IMR-90 (cell line): ENCODE data around the gene DYNC1H1. TPM values are rescaled to one million over a fixed set of nuclear protein-coding genes. Genes with fewer than 3 reads are reported as not detected.

Experiments used
- ATAC-seq: fragments of 200-7000 bp; cut with Tn5 transposase; 2 replicates; pipeline ENCODE4 v1.9.1; 2020; ENCODE audit warnings: low read depth, mild to moderate bottlenecking, moderate library complexity
- BruUV-seq: library from RNA; stranded (reverse); fragments of 400-500 nt; replicated peaks from 2 replicates; lab custom pipeline; 2021; lab: Mats Ljungman, UMichigan
- CTCF ChIA-PET: fragments of 300-600 bp; formaldehyde crosslinking; extraction: SDS; loops from one replicate; lab custom pipeline; 2021; ENCODE audit warnings: antibody characterized with exemption; lab: Yijun Ruan, JAX
- POLR2A ChIA-PET: fragments of 300-600 bp; sonication (Branson Sonifier 250); formaldehyde crosslinking; loops from one replicate; lab custom pipeline; 2022; ENCODE audit warnings: antibody characterized with exemption; ENCODE audit not compliant: unreplicated experiment; lab: Charles Lee
- DNase-seq: peaks from one replicate; pipeline ENCODE4 v3.0.0; 2013
- H2AFZ ChIP-seq: replicated peaks from 2 replicates; pipeline ENCODE3; 2013; ENCODE audit warnings: low read length, mild to moderate bottlenecking; ENCODE audit not compliant: poor library complexity
- H2AK5ac ChIP-seq: 2 replicates; pipeline ENCODE4 v1.6.1; 2013; ENCODE audit warnings: low read depth, low read length, inconsistent platforms
- H2AK9ac ChIP-seq: replicated peaks from 2 replicates; pipeline ENCODE3; 2013; ENCODE audit warnings: mild to moderate bottlenecking, low read depth, low read length, moderate library complexity; ENCODE audit not compliant: poor library complexity
- H2BK120ac ChIP-seq: 2 replicates; pipeline ENCODE4 v1.6.1; 2013; ENCODE audit warnings: low read depth, low read length, inconsistent platforms
- H2BK15ac ChIP-seq: 3 replicates; pipeline ENCODE4 v1.6.1; 2013; ENCODE audit warnings: low read depth, low read length, inconsistent platforms
- H2BK20ac ChIP-seq: 2 replicates; pipeline ENCODE4 v1.6.1; 2013; ENCODE audit warnings: low read depth, mild to moderate bottlenecking, inconsistent platforms, low read length, moderate library complexity
- H2BK5ac ChIP-seq: 2 replicates; pipeline ENCODE4 v1.6.1; 2013; ENCODE audit warnings: mild to moderate bottlenecking, low read depth, low read length, inconsistent platforms; ENCODE audit not compliant: poor library complexity, severe bottlenecking
- H3K14ac ChIP-seq: replicated peaks from 2 replicates; pipeline ENCODE4 v1.6.1; 2013; ENCODE audit warnings: low read depth, low read length, inconsistent platforms
- H3K18ac ChIP-seq: 2 replicates; pipeline ENCODE4 v1.6.1; 2013; ENCODE audit warnings: low read depth, low read length, control low read depth
- H3K23ac ChIP-seq: 2 replicates; pipeline ENCODE4 v1.6.1; 2013; ENCODE audit warnings: low read depth, low read length, inconsistent platforms
- H3K27ac ChIP-seq: 2 replicates; pipeline ENCODE4 v1.5.1; 2013; ENCODE audit warnings: mild to moderate bottlenecking, control low read depth, low read length; ENCODE audit not compliant: insufficient read depth
- H3K27me3 ChIP-seq: 2 replicates; pipeline ENCODE4 v1.6.1; 2013; ENCODE audit warnings: low read length; ENCODE audit not compliant: control insufficient read depth, insufficient read depth
- H3K36me3 ChIP-seq: 2 replicates; pipeline ENCODE4 v1.6.1; 2013; ENCODE audit warnings: low read length, mixed read lengths; ENCODE audit not compliant: control insufficient read depth, insufficient read depth
- H3K4ac ChIP-seq: 2 replicates; pipeline ENCODE4 v1.6.1; 2013; ENCODE audit warnings: low read depth, low read length, inconsistent platforms
- H3K4me1 ChIP-seq: 2 replicates; pipeline ENCODE4 v1.6.1; 2013; ENCODE audit warnings: low read length, mixed read lengths; ENCODE audit not compliant: control insufficient read depth, insufficient read depth
- H3K4me2 ChIP-seq: 2 replicates; pipeline ENCODE4 v1.6.1; 2013; ENCODE audit warnings: low read depth, mild to moderate bottlenecking, control low read depth, low read length, moderate library complexity
- H3K4me3 ChIP-seq: 2 replicates; pipeline ENCODE4 v1.5.1; 2013; ENCODE audit warnings: low read depth, mild to moderate bottlenecking, control low read depth, low read length, moderate library complexity; ENCODE audit not compliant: insufficient read depth
- H3K56ac ChIP-seq: 2 replicates; pipeline ENCODE4 v1.6.1; 2013; ENCODE audit warnings: low read length, inconsistent platforms; ENCODE audit not compliant: insufficient read depth; ENCODE audit errors: extremely low read depth
- H3K79me1 ChIP-seq, 2 experiments: 2 replicates each; pipeline ENCODE4 v1.6.1; 2013; ENCODE audit warnings: low read length in 2 of 2, inconsistent platforms in 1 of 2, low read depth in 1 of 2
- H3K9ac ChIP-seq: 2 replicates; pipeline ENCODE4 v1.6.1; 2013; ENCODE audit warnings: low read depth, low read length, control low read depth
- H3K9me1 ChIP-seq: 2 replicates; pipeline ENCODE4 v1.6.1; 2013; ENCODE audit warnings: low read length, inconsistent platforms; ENCODE audit not compliant: insufficient read depth
- H3K9me3 ChIP-seq: 2 replicates; pipeline ENCODE4 v1.6.1; 2013; ENCODE audit warnings: low read length; ENCODE audit not compliant: control insufficient read depth, insufficient read depth
- H4K20me1 ChIP-seq: 2 replicates; pipeline ENCODE4 v1.6.1; 2013; ENCODE audit warnings: low read length, inconsistent platforms; ENCODE audit not compliant: insufficient read depth
- H4K5ac ChIP-seq: 2 replicates; pipeline ENCODE4 v1.6.1; 2013; ENCODE audit warnings: mild to moderate bottlenecking, low read depth, low read length, control low read depth
- H4K8ac ChIP-seq, 2 experiments: 2 replicates each; pipeline ENCODE4 v1.6.1; 2013; ENCODE audit warnings: low read depth in 2 of 2, low read length in 2 of 2, control low read depth in 1 of 2, inconsistent platforms in 1 of 2
- H4K91ac ChIP-seq: 2 replicates; pipeline ENCODE4 v1.6.1; 2013; ENCODE audit warnings: low read depth, low read length, inconsistent platforms; ENCODE audit not compliant: insufficient read depth
- CEBPB ChIP-seq: IDR thresholded peaks from 2 replicates; pipeline ENCODE4 v1.6.1; 2012; ENCODE audit warnings: low read depth, low read length, improper control_type of control experiment
- FOS ChIP-seq: fragments of 150-350 bp; IDR thresholded peaks from 2 replicates; pipeline ENCODE4 v1.6.1; 2016; ENCODE audit warnings: low read depth, low read length
- MAZ ChIP-seq: IDR thresholded peaks from 2 replicates; pipeline ENCODE4 v1.6.1; 2012; ENCODE audit warnings: low read depth, mild to moderate bottlenecking, low read length, improper control_type of control experiment, moderate library complexity, borderline replicate concordance
- RCOR1 ChIP-seq: IDR thresholded peaks from 2 replicates; pipeline ENCODE4 v1.6.1; 2012; ENCODE audit warnings: mild to moderate bottlenecking, low read length, improper control_type of control experiment; ENCODE audit not compliant: insufficient replicate concordance
- WGBS, 2 experiments: methylation state at CpG; one replicate each; pipeline versions ENCODE4 v1.1.5 to v1.1.7; 2013; ENCODE audit warnings: missing lambda C conversion rate in 2 of 2; ENCODE audit not compliant: insufficient read length in 1 of 2; ENCODE audit errors: extremely low coverage in 2 of 2; 5-methylcytosine and 5-hydroxymethylcytosine counted together
- dilution Hi-C: fragments of 300-500 bp; cut with HindIII; formaldehyde crosslinking; loops from one replicate; pipeline ENCODE4 v1.14.3; 2018; ENCODE audit warnings: low sequenced_read_pairs; ENCODE audit not compliant: unreplicated experiment
- in situ Hi-C: fragments of 300-500 bp; cut with MboI; formaldehyde crosslinking; loops from 3 replicates; pipeline ENCODE4 v1.14.3; 2019; ENCODE audit warnings: low sequenced_read_pairs, inconsistent platforms, mixed read lengths
- intact Hi-C: fragments of 100-400 bp; cut with micrococcal nuclease; formaldehyde crosslinking; loops from 2 replicates; pipeline ENCODE4 v1.10.0; 2022
- polyA plus RNA-seq, 3 experiments: library from polyadenylated mRNA; depleted of rRNA; stranded (reverse); fragments of >200 nt; gene quantifications; 2 replicates each; pipeline ENCODE4 v1.2.3, GENCODE V29; 2012; ENCODE audit warnings: low replicate concordance in 1 of 3
- total RNA-seq: library from RNA; depleted of rRNA; stranded (reverse); fragments of >200 nt; gene quantifications from 2 replicates; pipeline ENCODE4 v1.2.3, GENCODE V29; 2012

Gene DYNC1H1
- total and polyA plus RNA-seq, 2 of the 4 experiments (the other 2 are of a cell fraction), result 240 to 670 TPM

GRCh38 chr14:101934601-101935150 is 29.7 kb upstream of the DYNC1H1 start:
- H4K20me1 ChIP-seq, result no peaks in the 10 kb centered on the region
- H3K14ac ChIP-seq, result no peak overlapping the region
- H3K79me1 ChIP-seq, result no peaks in the 10 kb centered on the region
- no peak overlapping the region for H2BK20ac ChIP-seq
- no peak overlapping the region for H4K8ac ChIP-seq
- no peak overlapping the region for H3K4me2 ChIP-seq
- ChIA-PET CTCF (no interaction called here), POLR2A (no interaction called here)
- H3K27me3 ChIP-seq, result no peaks in the 10 kb centered on the region; the same call in 1 of the 2 replicates
- no peak overlapping the region for H2AK9ac ChIP-seq
- H3K4me3 ChIP-seq, result no peak overlapping the region
- no peak overlapping the region for H4K5ac ChIP-seq
- BruUV-seq, result no TSS peak
- H2BK120ac ChIP-seq, result no peak overlapping the region
- H3K23ac ChIP-seq, result no peak overlapping the region
- no peak overlapping the region for H2AK5ac ChIP-seq
- no peak overlapping the region for H3K56ac ChIP-seq
- 90% methylated on average over 11 of the region's 14 CpGs; no CpG with 5 or more reads in 1 of the 2 experiments for WGBS, 2 experiments
- no peaks in the 10 kb centered on the region for H3K9me3 ChIP-seq
- no peak overlapping the region for H3K9ac ChIP-seq
- H2BK15ac ChIP-seq, result no peak overlapping the region
- TF ChIP-seq MAZ, result no peak
- no peak for TF ChIP-seq RCOR1
- TF ChIP-seq FOS, result no peak
- TF ChIP-seq CEBPB, result no peak
- DNase-seq (no peak), ATAC-seq (no peak)
- H2BK5ac ChIP-seq, result no peak overlapping the region
- H3K27ac ChIP-seq, result no peak overlapping the region
- dilution Hi-C loops (no loop called here), in situ Hi-C loops (no loop called here), intact Hi-C loops (no loop called here)
- H3K4ac ChIP-seq, result no peak overlapping the region
- H3K9me1 ChIP-seq, result no peaks in the 10 kb centered on the region; the same call in 1 of the 2 replicates
- H3K18ac ChIP-seq, result no peak overlapping the region
- no peak overlapping the region for H2AFZ ChIP-seq
- H4K91ac ChIP-seq, result no peak overlapping the region
- H3K4me1 ChIP-seq, result no peaks in the 10 kb centered on the region; the same call in 1 of the 2 replicates
- no peaks in the 10 kb centered on the region for H3K36me3 ChIP-seq
